LHCN-M2 (cell line): Measurements from ENCODE around the gene SQOR. TPM values are rescaled to one million over a fixed set of nuclear protein-coding genes. Genes with fewer than 3 reads are reported as not detected.

ENCODE experiments used
- DNase-seq: peaks from one replicate; pipeline ENCODE4 v3.0.0-alpha.2; 2012; ENCODE audit warnings: low read depth
- total RNA-seq: library from RNA; depleted of rRNA; stranded (reverse); fragments of >200 nt; gene quantifications from 2 replicates; pipeline ENCODE4 v1.2.3, GENCODE V29; 2014

The SQOR gene
- total RNA-seq, 1 experiment from 2014 or later: 47.8 TPM

GRCh38 chr15:45657764-45658545 is 23.1 kb downstream of the SQOR start:
- DNase-seq: no peak

- DNase-seq: peak; percentile 20
Observed at GRCh38 chr15:45660231-45660979, 25.6 kb downstream of the SQOR start.

GRCh38 chr15:45662375-45662774 is 27.5 kb downstream of the SQOR start:
- no peak for DNase-seq

- peak; percentile 61 for DNase-seq
Observed at GRCh38 chr15:45664451-45664850, 29.6 kb downstream of the SQOR start.

- DNase-seq: no peak
Observed at GRCh38 chr15:45665261-45665660, 30.4 kb downstream of the SQOR start.

GRCh38 chr15:45666119-45666875 is 31.5 kb downstream of the SQOR start:
- DNase-seq: no peak

GRCh38 chr15:45667002-45667401 is 32.2 kb downstream of the SQOR start:
- DNase-seq: no peak

GRCh38 chr15:45668386-45668785 is 33.6 kb downstream of the SQOR start:
- no peak for DNase-seq

GRCh38 chr15:45669422-45669821 is 34.6 kb downstream of the SQOR start:
- DNase-seq: no peak

- DNase-seq: no peak
Observed at GRCh38 chr15:45670091-45670490, 35.3 kb downstream of the SQOR start.

GRCh38 chr15:45670511-45670910 is 35.7 kb downstream of the SQOR start:
- no peak for DNase-seq

- no peak for DNase-seq
Observed at GRCh38 chr15:45674677-45675076, 39.8 kb downstream of the SQOR start.

- no peak for DNase-seq
Observed at GRCh38 chr15:45677797-45678196, 43.0 kb downstream of the SQOR start.

GRCh38 chr15:45678459-45679178 is 43.8 kb downstream of the SQOR start:
- peak; percentile 26 for DNase-seq

GRCh38 chr15:45684533-45684932 is 49.7 kb downstream of the SQOR start:
- DNase-seq: no peak

GRCh38 chr15:45689616-45690015 is 54.8 kb downstream of the SQOR start:
- DNase-seq: no peak

- no peak for DNase-seq
Observed at GRCh38 chr15:45690581-45691260, 55.9 kb downstream of the SQOR start.

- no peak for DNase-seq
Observed at GRCh38 chr15:45701108-45701507, 66.3 kb downstream of the SQOR start.

GRCh38 chr15:45702041-45702440 is 67.2 kb downstream of the SQOR start:
- DNase-seq: no peak

- DNase-seq: no peak
Observed at GRCh38 chr15:45703670-45704328, 69.0 kb downstream of the SQOR start.
